Hepatocyte (in vitro differentiated cells): ENCODE measurements around the gene AGAP2. TPM values are rescaled to one million over a fixed set of nuclear protein-coding genes. Genes with fewer than 3 reads are reported as not detected.
A peak's percentile ranks its signal among the peaks of the same experiment; 100 is the strongest.

ENCODE experiments used
- DNase-seq: peaks from one replicate; pipeline ENCODE4 v3.0.0-alpha.2; 2016; ENCODE audit warnings: low spot score
- H2AFZ ChIP-seq: fragments of 200-600 bp; sonication (generic); 2 replicates; pipeline ENCODE4 v1.6.0; 2016; ENCODE audit warnings: antibody characterized with exemption, mild to moderate bottlenecking
- H3K27ac ChIP-seq: fragments of 200-600 bp; sonication (generic); 2 replicates; pipeline ENCODE4 v1.5.1; 2016; ENCODE audit warnings: mild to moderate bottlenecking
- H3K27me3 ChIP-seq: fragments of 200-600 bp; sonication (generic); 2 replicates; pipeline ENCODE4 v1.6.1; 2016
- H3K36me3 ChIP-seq: fragments of 200-600 bp; sonication (generic); replicated peaks from 2 replicates; pipeline ENCODE4 v1.5.1; 2016; ENCODE audit warnings: low read depth; ENCODE audit not compliant: insufficient read depth
- H3K4me1 ChIP-seq: fragments of 200-600 bp; sonication (generic); 2 replicates; pipeline ENCODE4 v1.5.1; 2016; ENCODE audit warnings: mild to moderate bottlenecking, moderate library complexity; ENCODE audit not compliant: insufficient read depth
- H3K4me2 ChIP-seq: fragments of 200-600 bp; sonication (generic); 2 replicates; pipeline ENCODE4 v1.6.0; 2016
- H3K4me3 ChIP-seq: fragments of 200-600 bp; sonication (generic); 2 replicates; pipeline ENCODE4 v1.5.1; 2016; ENCODE audit warnings: mild to moderate bottlenecking
- H3K79me2 ChIP-seq: fragments of 200-600 bp; sonication (generic); 2 replicates; pipeline ENCODE4 v1.6.0; 2017; ENCODE audit warnings: mild to moderate bottlenecking
- H3K9me2 ChIP-seq: fragments of 200-600 bp; sonication (generic); replicated peaks from 2 replicates; pipeline ENCODE4 v1.6.0; 2017; ENCODE audit warnings: mild to moderate bottlenecking; ENCODE audit not compliant: insufficient read depth
- H3K9me3 ChIP-seq: fragments of 200-600 bp; sonication (generic); 2 replicates; pipeline ENCODE4 v1.5.1; 2016; ENCODE audit warnings: low read depth, mild to moderate bottlenecking
- H4K20me1 ChIP-seq: fragments of 200-600 bp; sonication (generic); 2 replicates; pipeline ENCODE4 v1.6.0; 2016; ENCODE audit warnings: mild to moderate bottlenecking; ENCODE audit not compliant: insufficient read depth, poor library complexity, severe bottlenecking
- EZH2 ChIP-seq: fragments of 200-600 bp; sonication (generic); IDR thresholded peaks from 2 replicates; pipeline ENCODE4 v1.6.1; 2016; ENCODE audit warnings: antibody characterized with exemption, mild to moderate bottlenecking, borderline replicate concordance
- EZH2phosphoT487 ChIP-seq: fragments of 200-600 bp; sonication (generic); IDR thresholded peaks from one replicate; pipeline ENCODE4 v1.6.1; 2018; ENCODE audit warnings: antibody characterized with exemption, mild to moderate bottlenecking, low read depth, moderate library complexity; ENCODE audit not compliant: unreplicated experiment, severe bottlenecking
- WGBS: methylation state at CpG from one replicate; pipeline ENCODE4 v1.1.6; 2016; ENCODE audit warnings: low lambda C conversion rate; ENCODE audit errors: missing lambda C conversion rate; 5-methylcytosine and 5-hydroxymethylcytosine counted together
- polyA plus RNA-seq: library from polyadenylated mRNA; unstranded; fragments of >200 nt; fragmentation: Nextera tagmentation; extraction: Ambion mirVana; gene quantifications from 2 replicates; pipeline ENCODE4 v1.2.1, GENCODE V29; 2016
- total RNA-seq: library from RNA; depleted of rRNA; stranded (reverse); fragments of >200 nt; gene quantifications from 2 replicates; pipeline ENCODE4 v1.2.3, GENCODE V29; 2014
- TF ChIP-seq, protein P1 (sequence below): fragments of 200-600 bp; sonication (generic); IDR thresholded peaks from 2 replicates; pipeline ENCODE4 v1.5.1; 2016; ENCODE audit warnings: antibody characterized with exemption, mild to moderate bottlenecking; ENCODE audit not compliant: poor library complexity

Gene AGAP2
- total and polyA plus RNA-seq, 2 experiments from 2014 or later, result 0.04 to 0.33 TPM

DNA sequence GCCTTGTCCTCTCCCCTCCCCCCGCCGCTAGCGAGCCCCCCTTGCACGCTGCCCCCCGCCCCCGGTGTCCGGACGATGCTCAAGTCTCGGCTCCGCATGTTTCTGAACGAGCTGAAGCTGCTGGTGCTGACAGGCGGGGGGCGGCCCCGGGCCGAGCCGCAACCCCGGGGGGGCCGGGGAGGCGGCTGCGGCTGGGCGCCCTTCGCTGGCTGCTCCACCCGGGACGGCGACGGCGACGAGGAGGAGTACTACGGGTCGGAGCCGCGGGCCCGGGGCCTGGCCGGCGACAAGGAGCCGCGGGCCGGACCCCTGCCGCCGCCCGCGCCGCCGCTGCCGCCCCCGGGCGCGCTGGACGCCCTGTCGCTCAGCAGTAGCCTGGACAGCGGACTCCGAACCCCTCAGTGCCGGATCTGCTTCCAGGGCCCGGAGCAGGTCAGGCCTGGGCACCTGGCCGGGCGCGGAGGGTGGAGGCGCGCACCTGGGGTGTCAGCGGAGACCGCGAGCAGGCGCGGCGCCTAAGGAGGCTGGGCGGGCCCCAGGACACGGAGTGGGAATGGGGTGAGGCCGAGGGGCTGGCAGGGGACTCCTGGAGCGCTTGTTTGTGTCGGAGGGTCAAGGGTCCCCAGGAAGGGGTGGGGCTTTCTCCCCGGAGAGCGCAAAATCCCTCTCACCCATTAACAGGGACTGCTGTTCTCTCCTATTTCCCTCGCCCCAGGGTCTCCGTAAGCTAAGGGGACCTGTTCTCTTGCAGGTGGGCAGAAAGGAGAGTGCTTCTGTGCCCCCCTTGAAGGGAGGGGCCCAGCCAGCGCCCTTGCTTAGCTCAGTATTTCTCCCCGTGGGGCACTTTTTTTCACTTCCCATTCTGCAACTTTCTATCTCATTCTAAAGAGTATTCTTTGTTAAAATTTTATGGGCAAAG, 17.2 kb upstream of the AGAP2 start:
- Histone ChIP-seq H3K27ac (peak overlapping the region; percentile 79), H2AFZ (peak overlapping the region; percentile 30), H3K27me3 (no peaks in the 10 kb centered on the region), H4K20me1 (peaks cover 9% of the 10 kb centered on the region), H3K9me3 (no peaks in the 10 kb centered on the region), H3K9me2 (no peaks in the 10 kb centered on the region), H3K36me3 (no peaks in the 10 kb centered on the region), H3K79me2 (peaks cover 20% of the 10 kb centered on the region), H3K4me1 (peaks cover 18% of the 10 kb centered on the region), H3K4me3 (peak overlapping the region; percentile 56), H3K4me2 (peak overlapping the region; percentile 85)
- under 1% methylated on average over 39 of the region's 76 CpGs for WGBS
- no peak for TF ChIP-seq EZH2
- TF ChIP-seq EZH2phosphoT487, result no peak
- TF ChIP-seq, protein P1, sequence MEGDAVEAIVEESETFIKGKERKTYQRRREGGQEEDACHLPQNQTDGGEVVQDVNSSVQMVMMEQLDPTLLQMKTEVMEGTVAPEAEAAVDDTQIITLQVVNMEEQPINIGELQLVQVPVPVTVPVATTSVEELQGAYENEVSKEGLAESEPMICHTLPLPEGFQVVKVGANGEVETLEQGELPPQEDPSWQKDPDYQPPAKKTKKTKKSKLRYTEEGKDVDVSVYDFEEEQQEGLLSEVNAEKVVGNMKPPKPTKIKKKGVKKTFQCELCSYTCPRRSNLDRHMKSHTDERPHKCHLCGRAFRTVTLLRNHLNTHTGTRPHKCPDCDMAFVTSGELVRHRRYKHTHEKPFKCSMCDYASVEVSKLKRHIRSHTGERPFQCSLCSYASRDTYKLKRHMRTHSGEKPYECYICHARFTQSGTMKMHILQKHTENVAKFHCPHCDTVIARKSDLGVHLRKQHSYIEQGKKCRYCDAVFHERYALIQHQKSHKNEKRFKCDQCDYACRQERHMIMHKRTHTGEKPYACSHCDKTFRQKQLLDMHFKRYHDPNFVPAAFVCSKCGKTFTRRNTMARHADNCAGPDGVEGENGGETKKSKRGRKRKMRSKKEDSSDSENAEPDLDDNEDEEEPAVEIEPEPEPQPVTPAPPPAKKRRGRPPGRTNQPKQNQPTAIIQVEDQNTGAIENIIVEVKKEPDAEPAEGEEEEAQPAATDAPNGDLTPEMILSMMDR, result no peak
- peak; percentile 71 for DNase-seq

- Histone ChIP-seq H3K79me2 (peaks cover 26% of the 10 kb centered on the region), H2AFZ (no peak overlapping the region), H3K4me3 (peak overlapping the region; percentile 56), H3K4me2 (peak overlapping the region; percentile 85), H3K9me2 (no peaks in the 10 kb centered on the region), H3K9me3 (no peaks in the 10 kb centered on the region), H3K36me3 (no peaks in the 10 kb centered on the region), H4K20me1 (peaks cover 7% of the 10 kb centered on the region), H3K27me3 (no peaks in the 10 kb centered on the region), H3K27ac (peak overlapping the region; percentile 79), H3K4me1 (peaks cover 22% of the 10 kb centered on the region)
- WGBS, result no CpG with 5 or more reads among the region's 34 CpGs
- TF ChIP-seq EZH2 (no peak), EZH2phosphoT487 (no peak)
- TF ChIP-seq, protein P1, result no peak
- no peak for DNase-seq
These were observed 16.6 kb upstream of the AGAP2 start for GRCh38 chr12:57755194-57755453.

- Histone ChIP-seq H4K20me1 (peaks cover 3% of the 10 kb centered on the region), H3K79me2 (peaks cover 31% of the 10 kb centered on the region), H3K4me3 (peak within 1 kb of the TSS; percentile 56), H3K27me3 (no peaks in the 10 kb centered on the region), H3K4me2 (peak within 1 kb of the TSS; percentile 85), H3K36me3 (no peaks in the 10 kb centered on the region), H3K4me1 (peaks cover 22% of the 10 kb centered on the region), H3K9me3 (no peaks in the 10 kb centered on the region), H3K27ac (peak within 1 kb of the TSS; percentile 79), H2AFZ (peak within 1 kb of the TSS; percentile 30), H3K9me2 (no peaks in the 10 kb centered on the region)
- DNase-seq, result peak; percentile 89
- WGBS, result 8% methylated on average over 6 of the region's 41 CpGs
- TF ChIP-seq, protein P1, result no peak
- TF ChIP-seq EZH2phosphoT487, result no peak
- no peak for TF ChIP-seq EZH2
These were observed 16.1 kb upstream of the AGAP2 start, which contains the start of gene MARCHF9 for GRCh38 chr12:57754411-57755193. Gene MARCHF9 (plus strand): TSS chr12:57755103. CDS start chr12:57755529, 426 bp downstream.
